Right lobe of liver (tissue), 6 donors: Measurements from ENCODE around the gene RIPK3. TPM values are rescaled to one million over a fixed set of nuclear protein-coding genes. Genes with fewer than 3 reads are reported as not detected.

Experiments
- ATAC-seq, 4 donors: fragments of 200-7000 bp; cut with Tn5 transposase; one replicate each; pipeline ENCODE4 v1.9.1; 2020; ENCODE audit warnings: mild to moderate bottlenecking in 4 of 4, moderate library complexity in 4 of 4
- DNase-seq, 3 donors: peaks; one replicate each; pipeline ENCODE4 v3.0.0-alpha.2; 2020
- H3K27ac ChIP-seq, 3 donors: fragments of 200-600 bp; one replicate each; pipeline ENCODE4 v1.8.0; 2022
- H3K27me3 ChIP-seq, 2 donors: fragments of 200-600 bp; one replicate each; pipeline ENCODE4 v1.8.0; 2022
- H3K36me3 ChIP-seq, 4 donors: fragments of 200-600 bp; sonication (generic) in 1 of 4; one replicate each; pipeline versions ENCODE4 v1.5.1 to v1.8.0; 2017 to 2022; ENCODE audit warnings: control low read depth in 1 of 4
- H3K4me1 ChIP-seq, 4 donors: fragments of 200-600 bp; sonication (generic) in 1 of 4; one replicate each; pipeline versions ENCODE4 v1.5.1 to v1.8.0; 2017 to 2022; ENCODE audit warnings: control low read depth in 1 of 4
- H3K4me3 ChIP-seq, 3 donors: fragments of 200-600 bp; one replicate each; pipeline ENCODE4 v1.8.0; 2022
- H3K9me3 ChIP-seq, 4 donors: fragments of 200-600 bp; sonication (generic) in 1 of 4; one replicate each; pipeline versions ENCODE4 v1.5.1 to v1.8.0; 2017 to 2022; ENCODE audit warnings: control low read depth in 1 of 4
- CTCF ChIP-seq, 4 donors: fragments of 200-600 bp in 3 of 4; fragments of 450-650 bp in 1 of 4; IDR thresholded peaks; one replicate each; pipeline versions ENCODE4 v1.5.1 to v1.8.0; 2016 to 2022; ENCODE audit warnings: antibody characterized with exemption in 4 of 4, mild to moderate bottlenecking in 2 of 4
- POLR2A ChIP-seq: fragments of 450-650 bp; IDR thresholded peaks from one replicate; pipeline ENCODE4 v1.6.1; 2017; ENCODE audit warnings: antibody characterized with exemption, mild to moderate bottlenecking
- WGBS: methylation state at CpG from one replicate; pipeline ENCODE4 v1.1.6; 2018; ENCODE audit warnings: low coverage, low lambda C conversion rate; ENCODE audit not compliant: insufficient coverage; ENCODE audit errors: missing lambda C conversion rate; 5-methylcytosine and 5-hydroxymethylcytosine counted together
- intact Hi-C, 2 donors: fragments of 100-400 bp; cut with DNase I; formaldehyde crosslinking; loops; one replicate each; pipeline versions ENCODE4 v1.11.2 to v1.14.1; 2022
- total RNA-seq, 6 experiments: library from RNA; depleted of rRNA in 2 of 6; stranded (reverse); fragments of >200 nt in 2 of 6; fragmentation: NEBNext Ultra II Directional in 3 of 6; extraction: Animal tissue kit (Norgen Biotek cat#: 25700) in 3 of 6; gene quantifications; one replicate each; pipeline versions ENCODE4 v1.1.0 to v1.2.4, GENCODE V29; 2016 to 2023
- donor health status: DM: no; HTN: yes; CAD: no.
- donor health status: DM: no; HTN: no; CAD: no.
- donor health status: DM: no; HTN: no; CAD: no.
- donor health status: DM: no; HTN: yes; CAD: no.
- donor health status: DM: no; HTN: yes; CAD: no.

RIPK3 gene
- total RNA-seq, 6 experiments from 2014 or later: 0.70 to 1.6 (median 0.90) TPM

GRCh38 chr14:24342889-24343288 is 3.1 kb upstream of the RIPK3 start:
- TF ChIP-seq POLR2A (no peak), CTCF (IDR thresholded peaks at IDR 0.05) (no peak)
- Histone ChIP-seq H3K9me3 (no peaks in the 10 kb centered on the region), H3K4me1 (peaks cover 0 to 10% (median 0%) of the 10 kb centered on the region in 4 donors), H3K27ac (no peak overlapping the region), H3K4me3 (no peak overlapping the region), H3K27me3 (no peaks in the 10 kb centered on the region), H3K36me3 (no peaks in the 10 kb centered on the region)
- intact Hi-C loops: no loop called here
- ATAC-seq (no peak), DNase-seq (no peak)
- 74% methylated on average over 4 of the region's 4 CpGs for WGBS

- Histone ChIP-seq H3K27ac (no peak overlapping the region), H3K36me3 (no peaks in the 10 kb centered on the region), H3K4me3 (no peak overlapping the region), H3K27me3 (no peaks in the 10 kb centered on the region), H3K4me1 (peaks cover 0 to 10% (median 0%) of the 10 kb centered on the region in 4 donors), H3K9me3 (no peaks in the 10 kb centered on the region)
- no CpG with 5 or more reads among the region's 1 CpG for WGBS
- TF ChIP-seq CTCF (IDR thresholded peaks at IDR 0.05) (no peak), POLR2A (no peak)
- intact Hi-C loops: no loop called here
- ATAC-seq: no peak
- DNase-seq: no peak
These were observed 815 bp upstream of the RIPK3 start for GRCh38 chr14:24340606-24341005.

GRCh38 chr14:24338843-24339242 is 948 bp downstream of the RIPK3 start:
- no peak for TF ChIP-seq POLR2A
- no peak for TF ChIP-seq CTCF (IDR thresholded peaks at IDR 0.05)
- DNase-seq (no peak), ATAC-seq (no peak)
- Histone ChIP-seq H3K9me3 (no peaks in the 10 kb centered on the region), H3K36me3 (no peaks in the 10 kb centered on the region), H3K27ac (no peak overlapping the region), H3K4me1 (peaks cover 0 to 19% (median under 1%) of the 10 kb centered on the region in 4 donors), H3K27me3 (no peaks in the 10 kb centered on the region), H3K4me3 (peak overlapping the region in 2 of 3 donors; percentile 18 to 41)
- intact Hi-C loops: no loop called here
- no CpG with 5 or more reads among the region's 14 CpGs for WGBS

GRCh38 chr14:24337824-24338175 is 2.0 kb downstream of the RIPK3 start:
- Histone ChIP-seq H3K27ac (no peak overlapping the region), H3K36me3 (no peaks in the 10 kb centered on the region), H3K27me3 (no peaks in the 10 kb centered on the region), H3K9me3 (no peaks in the 10 kb centered on the region), H3K4me3 (no peak overlapping the region), H3K4me1 (peaks cover 0 to 24% (median 5%) of the 10 kb centered on the region in 4 donors)
- intact Hi-C loops: no loop called here
- no peak for TF ChIP-seq CTCF (IDR thresholded peaks at IDR 0.05)
- TF ChIP-seq POLR2A: no peak
- DNase-seq: no peak
- 81% methylated on average over 5 of the region's 8 CpGs for WGBS
- no peak for ATAC-seq
